Fibroblast of mammary gland (primary cell): ENCODE results near the gene CLCNKA.
"Not testable (repeated sequence)": the region's sequence is repeated elsewhere in the genome, so short reads cannot be mapped to it uniquely, and the experiment has no call there.

Experiments
- DNase-seq: peaks from one replicate; pipeline ENCODE4 v3.0.0-alpha.2; 2010; ENCODE audit warnings: low read depth
- H3K4me3 ChIP-seq: 2 replicates; pipeline ENCODE4 v1.5.1; 2011; ENCODE audit warnings: low read depth, mild to moderate bottlenecking, low read length, moderate library complexity; ENCODE audit not compliant: control insufficient read depth
- CTCF ChIP-seq: conservative IDR thresholded peaks from 2 replicates; pipeline ENCODE4 v1.5.1; 2011; ENCODE audit warnings: low read depth, low read length, inconsistent platforms; ENCODE audit not compliant: control insufficient read depth, insufficient read depth

The CLCNKA gene

GRCh38 chr1:16021681-16022080, at the start of gene CLCNKA:
Gene CLCNKA, plus strand, starts transcription at chr1:16022036. Its CDS starts 584 bp downstream, at chr1:16022620.
- H3K4me3 ChIP-seq: no peak within 1 kb of the TSS
- TF ChIP-seq CTCF: no peak
- no peak for DNase-seq

- DNase-seq: no peak
- no peak for TF ChIP-seq CTCF
- no peak overlapping the region for H3K4me3 ChIP-seq
Observed at GRCh38 chr1:15972409-15972808, 49.4 kb upstream of the CLCNKA start.

- no peak for TF ChIP-seq CTCF
- no peak overlapping the region for H3K4me3 ChIP-seq
- no peak for DNase-seq
Observed at GRCh38 chr1:15973772-15974171, 48.1 kb upstream of the CLCNKA start.

- no peak for TF ChIP-seq CTCF
- DNase-seq: no peak
- peak overlapping the region; percentile 81 for H3K4me3 ChIP-seq
Observed at GRCh38 chr1:15974855-15975254, 47.0 kb upstream of the CLCNKA start.

GRCh38 chr1:15975358-15975804, 46.5 kb upstream of the CLCNKA start:
- no peak for TF ChIP-seq CTCF
- peak overlapping the region; percentile 81 for H3K4me3 ChIP-seq
- peak; percentile 44 for DNase-seq

- TF ChIP-seq CTCF: no peak
Observed at GRCh38 chr1:15975805-15976680, 45.8 kb upstream of the CLCNKA start, which contains the start of gene ZBTB17. Gene ZBTB17, minus strand, starts transcription at chr1:15976101. Its CDS starts 27,606 bp downstream, at chr1:15948495.

GRCh38 chr1:15977947-15978346, 43.9 kb upstream of the CLCNKA start:
- DNase-seq, H3K4me3 ChIP-seq: not testable (repeated sequence)

More at GRCh38 chr1:15975805-15976680, 45.8 kb upstream of the CLCNKA start, which contains the start of gene ZBTB17:
- DNase-seq: peak; percentile 88
- H3K4me3 ChIP-seq: peak within 1 kb of the TSS; percentile 81
